CD4-positive, alpha-beta T cell (primary cell): ENCODE data around the gene BICC1. TPM values are rescaled to one million over a fixed set of nuclear protein-coding genes. Genes with fewer than 3 reads are reported as not detected.

Experiments
- ATAC-seq: fragments of 200-7000 bp; cut with Tn5 transposase; one replicate; pipeline ENCODE4 v1.10.0; 2022; ENCODE audit warnings: mild to moderate bottlenecking; ENCODE audit not compliant: poor library complexity
- CTCF ChIA-PET: fragments of 350-600 bp; sonication (Branson Sonifier 250); formaldehyde crosslinking; loops from one replicate; lab custom pipeline; 2021; ENCODE audit warnings: antibody characterized with exemption, inconsistent platforms; lab: Charles Lee
- POLR2A ChIA-PET: fragments of 350-600 bp; sonication (Branson Sonifier 250); formaldehyde crosslinking; loops from one replicate; lab custom pipeline; 2021; ENCODE audit warnings: antibody characterized with exemption, inconsistent platforms; lab: Charles Lee
- DNase-seq, 14 experiments: peaks; one replicate each; pipeline ENCODE4 v3.0.0-alpha.2; 2013 to 2020; ENCODE audit warnings: mixed read lengths in 2 of 14
- H3K27ac ChIP-seq, 2 donors: one replicate each; pipeline versions ENCODE4 v1.5.1 to v1.7.0; 2013; ENCODE audit warnings: low read length in 2 of 2, low read depth in 1 of 2, mild to moderate bottlenecking in 1 of 2
- H3K27me3 ChIP-seq, 2 experiments: 1 replicate in 1 of 2; 2 replicates in 1 of 2; pipeline versions ENCODE4 v1.6.1 to v1.7.0; 2013; ENCODE audit warnings: low read length in 2 of 2, control low read depth in 1 of 2, mild to moderate bottlenecking in 1 of 2, moderate library complexity in 1 of 2; ENCODE audit not compliant: insufficient read depth in 2 of 2, control insufficient read depth in 1 of 2
- H3K36me3 ChIP-seq: one replicate; pipeline ENCODE4 v1.6.1; 2013; ENCODE audit warnings: low read length, control low read depth; ENCODE audit not compliant: insufficient read depth
- H3K4me1 ChIP-seq: one replicate; pipeline ENCODE4 v1.6.1; 2013; ENCODE audit warnings: low read length, control low read depth; ENCODE audit not compliant: insufficient read depth
- H3K4me3 ChIP-seq: one replicate; pipeline ENCODE4 v1.5.1; 2013; ENCODE audit warnings: mild to moderate bottlenecking, low read length, moderate library complexity
- H3K9me3 ChIP-seq, 2 experiments: 1 replicate in 1 of 2; 2 replicates in 1 of 2; pipeline versions ENCODE4 v1.6.1 to v1.7.0; 2013; ENCODE audit warnings: low read length in 2 of 2, mild to moderate bottlenecking in 2 of 2, control low read depth in 1 of 2, moderate library complexity in 1 of 2; ENCODE audit not compliant: control insufficient read depth in 1 of 2, insufficient read depth in 1 of 2
- H3K27ac Mint-ChIP-seq: one replicate; pipeline ENCODE4 v1.8.0; 2020; ENCODE audit warnings: mixed read lengths
- H3K27me3 Mint-ChIP-seq: one replicate; pipeline ENCODE4 v1.8.0; 2021; ENCODE audit warnings: mixed read lengths
- H3K36me3 Mint-ChIP-seq: one replicate; pipeline ENCODE4 v1.8.0; 2021; ENCODE audit warnings: low read depth, mixed read lengths
- H3K4me1 Mint-ChIP-seq: one replicate; pipeline ENCODE4 v1.8.0; 2021; ENCODE audit warnings: low read depth, mixed read lengths
- H3K4me3 Mint-ChIP-seq: one replicate; pipeline ENCODE4 v1.8.0; 2020; ENCODE audit warnings: mild to moderate bottlenecking, mixed read lengths
- H3K9me3 Mint-ChIP-seq: one replicate; pipeline ENCODE4 v1.8.0; 2020; ENCODE audit warnings: mixed read lengths
- intact Hi-C, 2 experiments: fragments of 100-400 bp; cut with DNase I in 1 of 2; cut with micrococcal nuclease in 1 of 2; formaldehyde crosslinking; loops; one replicate each; pipeline versions ENCODE4 v1.15.1 to v1.9.0; 2023 to 2025; cut with DNase I, micrococcal nuclease
- total RNA-seq, 174 experiments: library from RNA in 2 of 174; stranded (reverse) in 2 of 174; gene quantifications; one replicate each; pipeline ENCODE4 v1.2.3 and lab custom pipeline; 2021 to 2026
- TF ChIP-seq, protein P1 (sequence below): fragments of 200-600 bp; IDR thresholded peaks from one replicate; pipeline ENCODE4 v1.8.0; 2022; ENCODE audit warnings: antibody characterized with exemption, mild to moderate bottlenecking

Gene BICC1
- total RNA-seq, 2 experiments from 2014 or later: not detected

DNA sequence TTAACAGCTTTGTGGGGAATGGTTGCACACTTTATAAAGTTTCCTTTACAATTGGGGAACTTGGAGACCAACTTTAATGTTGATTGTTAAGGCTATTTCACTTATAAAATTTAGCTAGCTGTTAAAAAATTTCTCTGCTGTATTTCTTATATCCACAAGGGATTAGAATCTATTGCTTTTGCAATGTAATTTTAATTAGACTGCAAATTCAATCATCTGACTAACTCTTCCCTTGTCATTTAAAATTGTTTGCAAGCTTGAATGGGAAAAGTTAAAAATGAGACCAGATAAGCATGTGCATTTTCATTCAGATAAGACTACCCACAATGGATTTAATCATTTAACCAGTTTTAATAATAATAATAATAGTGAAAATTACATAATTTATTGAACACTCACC lies 213.2 kb downstream of the BICC1 start:
- Histone ChIP-seq H3K36me3 (no peaks in the 10 kb centered on the region), H3K4me3 (no peak overlapping the region), H3K27ac (no peak overlapping the region), H3K4me1 (no peaks in the 10 kb centered on the region), H3K27me3 (no peaks in the 10 kb centered on the region), H3K9me3 (peaks cover 8 to 9% of the 10 kb centered on the region in 2 experiments)
- no peak overlapping the region for H3K4me3 Mint-ChIP-seq
- H3K4me1 Mint-ChIP-seq: no peaks in the 10 kb centered on the region
- no peaks in the 10 kb centered on the region for H3K27me3 Mint-ChIP-seq
- H3K27ac Mint-ChIP-seq: no peak overlapping the region
- ChIA-PET CTCF (no interaction called here), POLR2A (no interaction called here)
- TF ChIP-seq, protein P1, sequence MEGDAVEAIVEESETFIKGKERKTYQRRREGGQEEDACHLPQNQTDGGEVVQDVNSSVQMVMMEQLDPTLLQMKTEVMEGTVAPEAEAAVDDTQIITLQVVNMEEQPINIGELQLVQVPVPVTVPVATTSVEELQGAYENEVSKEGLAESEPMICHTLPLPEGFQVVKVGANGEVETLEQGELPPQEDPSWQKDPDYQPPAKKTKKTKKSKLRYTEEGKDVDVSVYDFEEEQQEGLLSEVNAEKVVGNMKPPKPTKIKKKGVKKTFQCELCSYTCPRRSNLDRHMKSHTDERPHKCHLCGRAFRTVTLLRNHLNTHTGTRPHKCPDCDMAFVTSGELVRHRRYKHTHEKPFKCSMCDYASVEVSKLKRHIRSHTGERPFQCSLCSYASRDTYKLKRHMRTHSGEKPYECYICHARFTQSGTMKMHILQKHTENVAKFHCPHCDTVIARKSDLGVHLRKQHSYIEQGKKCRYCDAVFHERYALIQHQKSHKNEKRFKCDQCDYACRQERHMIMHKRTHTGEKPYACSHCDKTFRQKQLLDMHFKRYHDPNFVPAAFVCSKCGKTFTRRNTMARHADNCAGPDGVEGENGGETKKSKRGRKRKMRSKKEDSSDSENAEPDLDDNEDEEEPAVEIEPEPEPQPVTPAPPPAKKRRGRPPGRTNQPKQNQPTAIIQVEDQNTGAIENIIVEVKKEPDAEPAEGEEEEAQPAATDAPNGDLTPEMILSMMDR: no peak
- H3K36me3 Mint-ChIP-seq: no peaks in the 10 kb centered on the region
- no peak for ATAC-seq
- intact Hi-C loops: no loop called here
- DNase-seq: no peak
- peaks cover under 1% of the 10 kb centered on the region for H3K9me3 Mint-ChIP-seq

DNA sequence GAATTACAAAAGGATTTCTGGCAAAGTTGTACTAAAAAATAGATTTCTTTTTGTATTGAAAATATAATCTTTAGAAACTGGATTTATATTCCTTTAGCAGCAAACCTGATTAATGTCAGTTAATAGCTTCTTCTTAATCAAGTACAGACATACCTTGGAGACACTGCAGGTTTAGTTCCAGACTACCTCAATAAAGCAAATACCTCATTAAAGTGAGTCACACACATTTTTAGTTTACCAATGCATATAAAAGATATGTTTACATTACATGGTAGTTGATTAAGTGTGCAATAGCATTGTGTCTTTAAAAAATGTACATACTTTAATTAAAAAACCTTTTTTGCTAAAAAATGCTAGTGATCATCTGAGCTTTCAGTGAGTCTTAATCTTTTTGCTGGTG lies 215.0 kb downstream of the BICC1 start:
- no peaks in the 10 kb centered on the region for H3K4me1 ChIP-seq
- no peaks in the 10 kb centered on the region for H3K27me3 Mint-ChIP-seq
- H3K27me3 ChIP-seq: no peaks in the 10 kb centered on the region
- no peaks in the 10 kb centered on the region for H3K36me3 Mint-ChIP-seq
- no peaks in the 10 kb centered on the region for H3K36me3 ChIP-seq
- ATAC-seq: no peak
- peaks cover 5% of the 10 kb centered on the region for H3K9me3 Mint-ChIP-seq
- POLR2A ChIA-PET: no interaction called here
- CTCF ChIA-PET: no interaction called here
- no peaks in the 10 kb centered on the region for H3K4me1 Mint-ChIP-seq
- TF ChIP-seq, protein P1: no peak
- intact Hi-C loops: no loop called here
- no peak overlapping the region for H3K4me3 ChIP-seq
- no peak overlapping the region for H3K27ac ChIP-seq
- H3K4me3 Mint-ChIP-seq: no peak overlapping the region
- no peak overlapping the region for H3K27ac Mint-ChIP-seq
- DNase-seq: no peak
- peaks cover 8 to 13% of the 10 kb centered on the region in 2 experiments for H3K9me3 ChIP-seq

DNA sequence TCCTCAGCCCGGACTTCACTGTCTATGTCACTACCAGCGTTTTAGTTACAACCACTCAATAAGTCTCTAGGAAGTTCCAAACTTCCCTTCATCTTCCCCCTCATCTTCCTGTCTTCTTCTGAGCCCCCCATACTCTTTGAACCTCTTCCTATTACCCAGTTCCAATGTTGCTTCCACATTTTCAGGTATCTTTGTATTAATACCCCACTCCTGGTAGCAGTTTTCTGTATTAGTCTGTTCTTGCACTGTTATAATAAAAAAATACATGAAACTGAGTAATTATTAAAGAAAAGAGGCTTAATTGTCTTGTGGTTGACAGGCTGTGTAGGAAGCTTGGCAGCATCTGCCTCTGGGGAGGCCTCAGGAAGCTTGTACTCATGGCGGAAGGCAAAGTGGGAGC lies 218.6 kb downstream of the BICC1 start:
- CTCF ChIA-PET: no interaction called here
- H3K36me3 Mint-ChIP-seq: no peaks in the 10 kb centered on the region
- H3K27me3 Mint-ChIP-seq: no peaks in the 10 kb centered on the region
- DNase-seq (no peak), ATAC-seq (no peak)
- H3K27ac ChIP-seq: no peak overlapping the region
- H3K27ac Mint-ChIP-seq: no peak overlapping the region
- H3K4me3 ChIP-seq: no peak overlapping the region
- peaks cover 5% of the 10 kb centered on the region for H3K9me3 Mint-ChIP-seq
- no peaks in the 10 kb centered on the region for H3K4me1 ChIP-seq
- TF ChIP-seq, protein P1: no peak
- no peaks in the 10 kb centered on the region for H3K36me3 ChIP-seq
- H3K9me3 ChIP-seq: peaks cover 8 to 13% of the 10 kb centered on the region in 2 experiments
- no peak overlapping the region for H3K4me3 Mint-ChIP-seq
- H3K27me3 ChIP-seq: no peaks in the 10 kb centered on the region
- POLR2A ChIA-PET: no interaction called here
- intact Hi-C loops: no loop called here
- no peaks in the 10 kb centered on the region for H3K4me1 Mint-ChIP-seq
